ENCODE measurements around the gene SLC2A10. TPM values are rescaled to one million over a fixed set of nuclear protein-coding genes. Genes with fewer than 3 reads are reported as not detected.

The SLC2A10 gene
- polyA plus RNA-seq, 5 donors = 18.2 to 24.0 (median 20.5) TPM

DNA sequence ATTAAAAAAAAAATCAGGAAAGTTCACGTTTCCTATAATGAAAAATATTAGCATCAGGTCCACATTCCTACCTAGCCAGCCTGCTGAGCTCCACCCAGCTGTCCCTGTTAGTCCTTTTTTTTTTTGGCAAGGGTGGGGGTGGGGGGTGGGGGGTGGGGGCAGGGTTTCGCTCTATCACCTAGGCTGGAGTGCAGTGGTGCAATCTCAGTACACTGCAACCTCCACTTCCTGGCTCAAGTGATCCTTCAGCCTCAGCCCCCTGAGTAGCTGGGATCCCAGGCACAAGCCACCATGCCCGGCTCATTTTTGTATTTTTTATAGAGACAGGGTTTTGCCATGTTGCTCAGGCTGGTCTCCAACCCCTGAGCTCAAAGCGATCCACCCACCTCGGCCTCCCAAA is 7.5 kb upstream of the SLC2A10 start:
- DNase-seq = no peak

DNA sequence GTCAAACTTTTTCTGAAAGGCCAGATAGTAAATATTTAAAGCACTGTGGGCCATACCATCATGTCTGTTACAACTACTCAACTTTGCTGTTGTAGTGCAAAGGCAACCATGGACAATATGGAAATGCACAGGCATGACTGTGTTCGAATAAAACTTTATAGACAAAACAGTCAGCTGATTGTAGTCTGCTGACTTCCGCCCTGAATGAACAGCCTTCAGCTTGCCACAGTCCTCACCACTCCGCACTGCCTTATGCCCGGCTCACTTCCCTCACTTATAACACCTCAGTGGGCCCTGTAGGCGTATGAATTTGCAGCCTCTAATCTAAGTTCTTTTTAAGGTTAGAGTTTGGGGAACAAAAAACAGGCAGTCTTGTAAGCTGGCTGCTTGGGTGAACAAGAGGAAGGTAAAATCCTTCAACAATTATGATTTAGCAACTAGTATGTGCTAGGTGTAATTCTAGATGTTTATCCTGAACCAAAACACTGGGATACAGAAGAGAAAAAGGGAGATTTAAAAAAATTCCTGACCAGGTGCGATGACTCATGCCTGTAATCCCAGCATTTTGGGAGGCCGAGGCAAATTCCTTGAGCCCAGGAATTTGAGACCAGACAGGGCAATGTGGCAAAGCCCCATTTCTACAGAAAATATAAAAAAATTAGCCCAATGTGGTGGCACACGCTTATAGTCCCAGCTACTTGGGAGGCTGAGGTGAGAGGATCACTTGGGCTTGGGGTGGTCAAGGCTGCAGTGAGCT is 6.8 kb upstream of the SLC2A10 start:
- DNase-seq = no peak

DNA sequence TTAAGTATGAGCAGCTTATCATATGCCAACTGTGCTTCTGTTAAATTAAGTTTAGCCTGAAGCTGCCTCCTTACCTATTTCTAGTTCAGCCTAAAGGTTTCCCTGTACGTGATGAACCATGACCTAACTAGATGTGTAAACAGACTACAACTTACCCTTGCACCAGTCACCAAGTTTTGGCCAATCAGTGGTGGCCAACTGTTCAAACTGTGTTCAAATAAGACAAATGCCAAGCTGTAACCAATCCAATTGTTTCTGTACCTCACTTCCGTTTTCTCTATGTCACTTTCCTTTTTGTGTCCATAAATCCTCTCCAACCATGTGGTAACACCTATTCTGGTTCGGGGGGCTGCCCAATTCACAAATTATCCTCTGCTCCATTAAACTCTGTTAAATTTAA is 6.0 kb upstream of the SLC2A10 start:
- no peak for DNase-seq

- DNase-seq = no peak
Observed at GRCh38 chr20:46704714-46705377, 4.6 kb upstream of the SLC2A10 start.

DNA sequence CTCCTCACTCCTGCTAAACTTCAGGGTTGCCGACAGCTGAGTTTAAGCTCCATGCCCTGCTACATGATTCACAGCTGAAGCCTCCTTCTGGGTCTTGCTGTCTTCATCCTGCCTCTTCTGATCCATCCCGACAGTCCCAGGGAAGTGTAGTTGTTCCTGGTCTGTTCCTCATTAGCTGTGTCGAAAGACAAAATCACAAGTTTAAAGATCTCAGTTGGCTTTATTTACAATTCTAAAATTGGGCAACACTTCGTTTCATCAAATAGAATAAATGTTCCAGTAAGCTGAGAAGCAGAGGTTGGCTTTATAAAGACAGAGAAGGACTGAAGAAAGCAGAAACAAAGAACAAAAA is 4.1 kb upstream of the SLC2A10 start:
- no peak for DNase-seq

DNA sequence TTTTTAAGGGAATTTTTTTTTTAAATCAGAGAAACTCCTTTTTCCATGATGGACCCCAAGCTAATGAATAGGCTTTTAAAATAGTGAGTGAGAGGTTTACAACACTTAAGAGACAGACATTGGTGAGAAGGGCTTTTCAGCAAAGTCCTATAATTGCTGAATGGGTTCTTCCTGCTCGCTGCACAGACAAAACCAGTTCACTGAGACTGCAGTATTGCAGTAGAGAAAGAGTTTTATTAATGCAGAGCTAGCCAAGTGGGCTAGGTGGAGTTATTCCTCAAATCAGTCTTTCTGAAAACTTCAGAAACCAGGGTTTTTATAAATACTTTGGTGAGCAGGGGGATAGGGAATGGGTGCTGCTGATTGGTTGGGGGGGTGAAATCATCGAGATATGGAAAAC is 3.2 kb upstream of the SLC2A10 start:
- no peak for DNase-seq

GRCh38 chr20:46708172-46708860 is 1.1 kb upstream of the SLC2A10 start:
- no peak for DNase-seq

DNA sequence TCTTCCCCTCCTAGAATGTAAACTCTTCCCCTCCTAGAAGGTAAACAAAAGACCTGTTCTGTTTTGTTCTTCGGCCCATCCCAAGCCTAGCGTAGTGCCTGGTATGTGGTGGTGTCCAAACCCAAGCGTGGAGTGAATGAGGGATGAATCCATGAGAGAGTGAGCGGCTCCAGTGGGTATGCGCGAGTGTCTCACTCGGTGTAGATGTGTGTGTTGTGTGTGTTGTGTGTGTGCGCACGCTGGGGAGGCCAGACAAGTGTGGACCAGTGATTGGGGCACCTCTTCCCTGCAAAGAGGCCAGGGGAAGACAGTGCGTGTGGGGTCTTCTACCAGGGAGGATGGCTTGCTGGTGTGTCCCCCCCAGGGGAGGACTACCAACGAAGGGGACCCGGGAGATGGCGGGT is 392 bp upstream of the SLC2A10 start:
- peak in 1 of 2 donors; percentile 45 for DNase-seq

GRCh38 chr20:46710153-46710913 is 884 bp downstream of the SLC2A10 start:
- DNase-seq = no peak

- no peak for DNase-seq
Observed at GRCh38 chr20:46712056-46712636, 2.7 kb downstream of the SLC2A10 start.

DNA sequence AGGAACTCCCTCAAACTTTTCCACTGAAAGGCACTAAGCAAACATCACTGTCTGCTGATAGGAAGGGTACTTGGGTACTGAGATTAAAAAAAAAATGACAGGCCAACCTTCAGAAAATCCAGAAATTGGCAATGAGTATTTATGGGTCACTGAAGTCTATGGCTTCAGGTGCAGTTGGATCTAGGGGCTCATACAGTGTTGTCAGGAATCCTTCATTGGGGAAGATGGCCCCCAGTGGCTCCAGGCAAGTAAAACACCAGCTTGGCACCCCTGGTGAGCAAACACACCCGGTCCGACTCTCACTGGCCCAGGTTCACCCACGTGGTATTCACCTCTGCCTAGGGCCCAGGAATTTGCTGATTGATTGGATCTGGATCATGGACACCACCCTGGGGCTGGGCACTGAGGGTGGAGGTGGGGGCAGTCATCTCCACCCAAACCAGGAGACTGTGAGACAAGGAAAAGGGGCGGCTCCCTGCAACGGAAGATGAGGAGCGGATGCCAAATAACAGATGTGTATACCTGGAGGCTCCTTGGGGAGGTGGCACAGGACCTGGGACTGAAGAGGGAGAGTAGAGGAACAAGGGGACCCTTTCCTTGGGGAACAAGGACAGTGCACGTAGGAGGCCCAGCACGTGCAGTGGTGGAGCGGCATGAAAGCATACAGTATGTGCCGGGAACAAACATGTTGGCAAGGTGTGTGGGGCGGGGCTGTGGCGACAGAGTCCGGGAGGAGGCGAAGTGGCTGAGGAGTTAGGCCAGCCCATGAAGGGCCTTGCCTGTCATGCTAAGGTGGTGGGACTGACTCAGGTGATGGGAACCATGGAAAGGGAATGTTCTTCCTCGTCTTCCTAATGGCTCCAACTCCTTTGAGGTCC is 4.7 kb downstream of the SLC2A10 start:
- no peak for DNase-seq

DNA sequence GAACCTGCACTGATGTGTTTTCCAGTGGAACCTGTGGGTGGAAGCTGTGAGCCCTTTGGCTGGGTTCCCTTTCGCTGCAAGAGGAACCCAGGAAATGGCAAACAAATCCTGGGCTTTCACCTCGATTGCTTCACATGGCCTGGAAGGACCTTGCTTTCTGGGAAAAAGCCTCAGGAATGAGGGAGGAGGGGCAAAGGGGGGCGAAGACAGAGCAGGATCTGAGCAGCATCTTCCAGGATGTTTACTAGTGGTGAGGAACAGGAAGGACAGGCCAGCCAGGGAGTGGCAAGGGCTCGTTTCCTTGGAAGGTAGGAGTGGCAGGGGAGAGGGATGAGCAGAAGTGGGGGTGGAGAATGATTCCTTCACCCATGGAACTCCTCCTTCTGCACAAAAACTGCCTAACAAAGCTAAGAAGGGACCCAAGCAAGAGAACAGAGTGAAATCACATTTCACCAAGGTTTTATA is 5.9 kb downstream of the SLC2A10 start:
- DNase-seq = no peak

- DNase-seq = no peak
Observed at GRCh38 chr20:46717818-46718541, 8.5 kb downstream of the SLC2A10 start.

GRCh38 chr20:46720019-46720418 is 10.6 kb downstream of the SLC2A10 start:
- DNase-seq = no peak

DNA sequence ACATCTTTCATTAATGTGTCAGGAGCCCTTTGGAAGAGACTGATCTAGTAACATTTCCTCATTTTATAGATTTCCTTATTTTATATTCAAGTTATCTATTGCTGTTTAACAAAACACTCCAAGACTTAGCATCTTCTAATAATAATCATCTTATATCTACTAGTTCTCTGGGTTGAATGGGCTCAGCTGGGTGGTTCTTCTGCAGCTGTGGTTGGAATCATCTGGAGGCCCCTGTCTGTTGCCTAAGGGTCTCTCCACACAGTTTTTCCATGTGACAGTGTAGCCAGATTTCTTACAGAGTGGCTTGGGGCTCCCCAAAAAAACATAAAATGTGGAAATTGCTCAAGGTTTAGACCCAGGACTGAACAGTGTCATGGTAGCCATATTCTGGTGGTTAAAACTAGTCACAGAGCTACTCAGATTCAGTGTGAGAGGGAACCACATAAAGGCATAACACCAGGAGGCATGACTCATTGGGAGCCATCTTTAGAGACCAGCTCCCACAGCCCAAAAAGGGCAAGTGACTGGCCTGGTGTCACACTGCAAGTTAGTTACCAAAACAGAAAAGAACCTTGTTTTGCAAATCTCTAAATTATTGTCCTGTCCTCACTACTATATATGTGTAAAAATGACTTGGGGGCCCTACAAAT is 11.5 kb downstream of the SLC2A10 start:
- no peak for DNase-seq

DNA sequence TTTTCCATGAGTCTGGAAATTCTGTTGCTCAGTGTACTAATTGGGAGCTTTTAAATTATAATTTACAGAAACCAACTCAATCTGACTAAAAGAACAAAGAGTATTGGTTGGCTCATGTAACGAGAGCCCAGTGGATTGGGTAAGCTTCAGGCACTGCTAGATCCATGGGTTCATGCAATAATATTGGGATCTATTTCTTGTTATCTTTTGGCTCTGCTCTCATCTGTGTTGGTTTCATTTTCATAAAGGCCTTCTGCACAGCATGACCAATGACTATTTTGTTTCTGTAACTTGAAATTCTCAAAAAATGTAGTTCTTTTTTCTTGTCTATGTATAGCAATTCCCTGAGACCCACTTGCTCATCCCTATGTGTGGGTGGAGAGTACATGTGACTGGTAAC is 12.0 kb downstream of the SLC2A10 start:
- no peak for DNase-seq

GRCh38 chr20:46722450-46722849 is 13.0 kb downstream of the SLC2A10 start:
- no peak for DNase-seq

- DNase-seq = no peak
Observed at GRCh38 chr20:46723039-46723438, 13.6 kb downstream of the SLC2A10 start.

DNA sequence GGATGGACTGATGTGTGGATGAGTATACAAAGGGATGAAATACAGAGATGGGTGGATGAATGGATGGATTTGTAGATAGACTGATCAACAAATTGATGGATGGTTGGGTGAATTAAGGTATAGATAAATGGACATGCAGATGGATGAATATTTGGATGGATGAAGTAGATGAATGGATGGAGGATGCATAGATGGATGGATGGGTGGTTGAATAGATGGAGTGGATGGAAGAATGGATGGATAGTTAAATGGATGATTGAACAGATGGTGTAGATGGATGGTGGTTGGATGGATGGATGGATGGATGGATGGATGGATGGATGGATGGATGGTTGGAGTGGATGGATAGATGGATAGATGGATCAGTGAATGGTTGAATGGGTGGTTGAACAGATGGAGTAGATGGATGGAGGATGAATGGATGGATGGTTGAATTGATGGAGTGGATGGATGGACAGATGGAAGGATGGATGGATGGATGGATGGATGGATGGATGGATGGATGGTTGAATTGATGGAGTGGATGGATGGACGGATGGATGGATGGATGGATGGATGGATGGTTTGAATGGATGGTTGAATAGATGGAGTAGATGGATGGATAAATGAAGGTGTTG is 15.0 kb downstream of the SLC2A10 start:
- no peak for DNase-seq
